Ammon's horn (tissue), 1 donor: ENCODE results near the gene ANKRD26.
"Not testable (repeated sequence)": the region's sequence is repeated elsewhere in the genome, so short reads cannot be mapped to it uniquely, and the experiment has no call there.

ENCODE experiments used
- DNase-seq: peaks from one replicate; pipeline ENCODE4 v3.0.0-alpha.2; 2016; ENCODE audit warnings: low spot score

Gene ANKRD26

GRCh38 chr10:27099916-27100812 is at the start of gene ANKRD26:
Gene ANKRD26, minus strand, starts transcription at chr10:27100494. Its CDS starts 168 bp downstream, at chr10:27100326.
- DNase-seq, result peak; percentile 98

- DNase-seq, result peak; percentile 5
Measured at GRCh38 chr10:27147701-27148100, 47.4 kb upstream of the ANKRD26 start.

GRCh38 chr10:27145937-27146336 is 45.6 kb upstream of the ANKRD26 start:
- no peak for DNase-seq

GRCh38 chr10:27143686-27144085 is 43.4 kb upstream of the ANKRD26 start:
- DNase-seq, result no peak

GRCh38 chr10:27138277-27138676 is 38.0 kb upstream of the ANKRD26 start:
- DNase-seq, result no peak

- DNase-seq, result no peak
Measured at GRCh38 chr10:27134371-27134770, 34.1 kb upstream of the ANKRD26 start.

GRCh38 chr10:27108165-27108564 is 7.9 kb upstream of the ANKRD26 start:
- no peak for DNase-seq

- no peak for DNase-seq
Measured at GRCh38 chr10:27104919-27105318, 4.6 kb upstream of the ANKRD26 start.

GRCh38 chr10:27100813-27101347 is 586 bp upstream of the ANKRD26 start:
- peak; percentile 5 for DNase-seq

- no peak for DNase-seq
Measured at GRCh38 chr10:27099448-27099847, 846 bp downstream of the ANKRD26 start.

- no peak for DNase-seq
Measured at GRCh38 chr10:27088119-27089044, 11.9 kb downstream of the ANKRD26 start.

GRCh38 chr10:27072436-27073114 is 27.7 kb downstream of the ANKRD26 start:
- no peak for DNase-seq

GRCh38 chr10:27068217-27068891 is 31.9 kb downstream of the ANKRD26 start:
- no peak for DNase-seq

- DNase-seq, result no peak
Measured at GRCh38 chr10:27065084-27065483, 35.2 kb downstream of the ANKRD26 start.

GRCh38 chr10:27052656-27053055 is 47.6 kb downstream of the ANKRD26 start:
- no peak for DNase-seq

- not testable (repeated sequence) for DNase-seq
Measured at GRCh38 chr10:27045247-27045646, 55.0 kb downstream of the ANKRD26 start.

GRCh38 chr10:27041196-27041595 is 59.1 kb downstream of the ANKRD26 start:
- no peak for DNase-seq

- DNase-seq, result no peak
Measured at GRCh38 chr10:27038168-27038567, 62.1 kb downstream of the ANKRD26 start.

- no peak for DNase-seq
Measured at GRCh38 chr10:27035163-27035562, 65.1 kb downstream of the ANKRD26 start.

GRCh38 chr10:27030060-27030459 is 70.2 kb downstream of the ANKRD26 start:
- DNase-seq, result no peak

- DNase-seq, result no peak
Measured at GRCh38 chr10:27022048-27022447, 78.2 kb downstream of the ANKRD26 start.
